OCI-M2 (cell line): ENCODE results near the gene ADPGK.
"Not testable (repeated sequence)": the region's sequence is repeated elsewhere in the genome, so short reads cannot be mapped to it uniquely, and the experiment has no call there.

Experiments
- DNase-seq: peaks from one replicate; lab custom pipeline; 2025; ENCODE audit not compliant: unreplicated experiment; lab: John Stamatoyannopoulos, UW

ADPGK gene

DNA sequence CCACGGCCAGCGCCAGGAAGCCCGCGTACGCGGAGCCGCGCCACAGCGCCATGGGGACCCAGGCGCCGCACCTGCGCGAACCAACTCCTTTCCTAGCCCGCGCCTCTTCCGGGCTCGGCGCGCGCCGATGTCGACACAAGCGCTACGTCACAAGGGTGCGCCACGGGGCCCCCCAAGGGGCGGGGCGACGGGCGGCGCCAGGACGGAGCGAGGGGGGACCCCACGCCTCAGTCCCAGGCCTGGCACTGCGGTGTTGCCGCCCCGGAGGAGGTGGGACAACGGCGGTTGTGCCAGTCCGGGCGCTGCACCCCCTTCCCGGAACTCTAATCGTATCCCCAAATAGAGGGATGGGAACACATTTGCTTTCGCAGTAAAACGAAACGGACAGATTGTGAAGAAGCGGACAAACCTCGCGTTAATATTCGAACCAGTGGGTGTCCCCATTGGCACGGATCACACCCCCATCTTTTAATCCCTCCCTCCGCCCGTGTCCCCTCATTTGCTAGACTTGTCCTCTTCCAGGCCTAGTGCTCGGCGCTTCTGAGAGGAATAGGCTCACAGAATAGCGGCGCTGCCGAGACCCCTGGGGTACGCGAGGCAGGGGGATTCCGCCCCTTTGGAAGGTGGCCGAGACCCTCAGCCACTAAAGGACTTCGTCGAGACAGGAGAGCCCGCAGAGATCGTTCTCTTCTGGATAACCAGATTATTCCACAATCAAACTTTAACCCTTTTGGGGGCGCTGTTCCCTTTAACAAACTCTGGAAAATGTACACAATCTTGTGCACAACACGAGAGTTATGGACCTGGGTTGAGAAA, at the start of gene ADPGK:
Gene ADPGK (minus strand): TSS at position 119 of the 816 bp plus-strand sequence. CDS start 67 bp downstream, at position 52.
- peak; percentile 68 for DNase-seq

GRCh38 chr15:72827226-72827625, 43.7 kb upstream of the ADPGK start:
- no peak for DNase-seq

GRCh38 chr15:72826611-72827010, 43.1 kb upstream of the ADPGK start:
- no peak for DNase-seq

DNA sequence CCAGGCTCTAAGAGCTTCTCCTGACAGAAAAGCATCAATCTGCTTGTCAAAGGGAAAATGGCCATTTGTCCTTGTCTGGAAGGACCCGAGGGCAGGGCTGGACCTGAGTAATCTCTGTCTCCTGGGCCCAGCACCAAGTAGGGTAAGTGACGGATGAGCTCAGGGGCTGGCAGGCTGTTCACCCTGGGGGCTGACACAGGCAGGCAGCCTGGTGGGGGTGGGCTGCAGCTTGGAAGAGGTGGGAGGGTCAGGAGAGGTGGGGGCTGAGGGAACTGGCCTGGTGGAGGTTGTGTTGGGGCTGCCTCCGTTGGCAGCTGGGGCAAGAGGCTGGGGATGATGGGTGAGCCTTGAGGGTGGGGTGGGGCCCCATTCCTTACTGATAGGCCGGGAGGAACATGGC, 42.3 kb upstream of the ADPGK start:
- DNase-seq, result no peak

GRCh38 chr15:72824781-72825180, 41.2 kb upstream of the ADPGK start:
- DNase-seq, result no peak

DNA sequence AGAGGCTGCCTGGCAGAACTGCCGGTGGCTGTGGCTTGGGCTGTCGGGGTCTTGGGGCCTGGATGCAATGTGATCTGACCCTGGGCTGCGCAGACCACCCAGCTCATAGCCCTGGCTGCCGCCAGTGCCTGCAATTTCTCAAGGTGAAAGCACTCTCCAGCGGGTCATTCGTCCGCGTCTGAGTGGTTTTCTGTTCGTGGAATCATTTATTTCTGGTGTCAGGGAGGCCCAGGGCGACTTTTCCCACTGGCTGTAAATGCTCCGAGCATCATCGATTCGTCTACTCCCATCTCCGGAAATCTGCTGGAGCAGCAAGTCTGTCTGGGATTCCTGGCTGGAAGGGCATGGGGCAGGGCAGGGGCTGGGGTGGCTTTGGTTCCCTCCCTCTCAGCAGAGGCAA, 40.6 kb upstream of the ADPGK start:
- no peak for DNase-seq

DNA sequence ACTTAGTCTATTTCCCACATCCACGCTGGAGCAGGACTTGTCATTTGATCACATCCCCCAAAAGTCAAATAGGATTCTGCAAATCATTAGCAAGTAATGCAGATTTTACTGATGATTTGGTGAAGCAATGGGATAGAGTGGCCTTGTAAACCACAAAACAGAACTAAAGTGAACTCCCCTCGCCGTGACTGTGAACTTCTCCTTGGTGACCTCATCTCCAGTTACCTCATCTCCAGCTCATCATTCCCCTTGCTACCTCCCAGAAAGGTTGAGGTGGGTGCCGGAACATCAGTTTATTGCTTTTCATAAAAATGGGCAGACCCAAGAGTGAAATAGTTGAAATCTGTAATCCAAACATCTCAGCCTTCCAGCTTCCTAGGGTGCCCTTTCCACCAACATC, 36.7 kb upstream of the ADPGK start:
- no peak for DNase-seq

DNA sequence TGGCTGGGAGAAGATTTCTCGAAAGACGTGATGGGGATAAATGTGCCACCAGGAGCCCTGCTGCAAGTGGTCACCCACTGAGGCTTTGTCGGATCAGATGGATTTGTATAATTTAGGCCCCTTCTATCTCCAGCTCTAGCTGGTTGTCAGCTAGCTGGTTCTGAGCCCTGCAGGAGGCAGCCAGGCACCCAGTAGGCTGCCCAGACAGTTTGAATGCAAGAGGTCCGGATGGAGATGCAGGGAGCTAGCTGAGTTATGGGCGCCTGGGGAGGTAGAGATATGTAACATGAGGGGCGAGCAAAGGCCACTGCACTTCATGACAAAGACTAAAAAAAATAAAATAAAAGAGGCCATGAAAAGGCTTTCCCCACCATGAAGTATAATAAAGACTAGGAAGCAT, 35.1 kb upstream of the ADPGK start:
- DNase-seq, result no peak

DNA sequence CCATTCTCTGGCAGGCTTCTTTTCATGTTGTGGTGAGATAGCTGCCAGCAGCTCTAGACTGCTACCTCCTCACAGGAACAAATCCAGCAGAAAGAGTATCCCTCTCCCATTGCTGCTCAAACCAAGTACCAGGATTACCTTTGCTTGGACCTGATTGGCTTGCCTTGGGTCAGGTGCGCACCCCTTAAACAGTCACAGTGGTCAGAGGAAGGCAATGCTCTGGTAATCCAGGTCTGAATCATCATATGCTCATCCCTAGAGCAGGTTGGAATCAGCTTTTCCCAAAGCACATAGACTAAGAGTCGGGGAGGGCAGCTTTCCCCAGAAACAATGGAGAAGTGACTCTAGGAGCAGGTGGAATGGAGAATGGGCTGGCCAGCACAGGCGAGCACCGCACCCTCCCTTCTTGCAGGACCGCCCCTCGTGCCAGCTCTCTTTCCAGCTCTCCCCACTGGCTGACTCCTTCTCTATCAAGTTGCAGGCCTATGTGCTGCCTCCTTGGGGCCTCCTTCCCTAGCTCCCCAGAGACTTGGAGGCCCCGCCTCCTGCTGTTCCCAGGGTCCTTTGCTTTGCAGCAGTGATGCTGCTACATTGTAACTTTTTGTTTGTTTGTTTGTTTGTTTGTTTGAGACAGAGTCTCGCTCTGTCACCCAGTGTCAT, 29.9 kb upstream of the ADPGK start:
- no peak for DNase-seq

GRCh38 chr15:72809329-72809728, 25.8 kb upstream of the ADPGK start:
- no peak for DNase-seq

DNA sequence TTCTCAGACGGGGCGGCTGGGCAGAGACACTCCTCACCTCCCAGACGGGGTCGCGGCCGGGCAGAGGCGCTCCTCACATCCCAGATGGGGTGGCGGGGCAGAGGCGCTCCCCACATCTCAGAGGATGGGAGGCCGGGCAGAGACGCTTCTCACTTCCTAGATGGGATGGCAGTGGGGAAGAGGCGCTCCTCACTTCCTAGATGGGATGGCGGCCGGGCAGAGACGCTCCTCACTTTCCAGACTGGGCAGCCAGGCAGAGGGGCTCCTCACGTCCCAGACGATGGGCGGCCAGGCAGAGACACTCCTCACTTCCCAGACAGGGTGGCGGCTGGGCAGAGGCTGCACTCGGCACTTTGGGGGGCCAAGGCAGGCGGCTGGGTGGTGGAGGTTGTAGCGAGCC, 23.8 kb upstream of the ADPGK start:
- not testable (repeated sequence) for DNase-seq

DNA sequence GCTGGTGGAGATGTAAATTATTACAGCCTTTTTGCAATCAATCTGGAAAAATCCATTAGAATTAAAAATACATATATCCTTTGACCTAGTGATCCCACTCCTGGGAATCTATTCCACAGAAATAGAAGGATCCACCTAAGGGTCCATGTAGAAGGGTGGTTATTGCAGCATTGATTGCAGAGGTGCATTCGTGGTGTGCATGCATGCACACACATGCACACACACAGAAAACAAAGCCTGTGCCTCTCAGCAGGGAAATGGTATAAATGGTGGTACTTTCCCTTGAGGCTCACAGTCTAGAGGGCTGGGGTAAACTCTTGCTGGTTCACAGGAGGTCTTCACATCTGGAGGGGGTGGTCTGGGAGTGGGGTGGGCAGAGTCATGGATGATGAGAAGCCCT, 19.4 kb upstream of the ADPGK start:
- DNase-seq, result no peak

DNA sequence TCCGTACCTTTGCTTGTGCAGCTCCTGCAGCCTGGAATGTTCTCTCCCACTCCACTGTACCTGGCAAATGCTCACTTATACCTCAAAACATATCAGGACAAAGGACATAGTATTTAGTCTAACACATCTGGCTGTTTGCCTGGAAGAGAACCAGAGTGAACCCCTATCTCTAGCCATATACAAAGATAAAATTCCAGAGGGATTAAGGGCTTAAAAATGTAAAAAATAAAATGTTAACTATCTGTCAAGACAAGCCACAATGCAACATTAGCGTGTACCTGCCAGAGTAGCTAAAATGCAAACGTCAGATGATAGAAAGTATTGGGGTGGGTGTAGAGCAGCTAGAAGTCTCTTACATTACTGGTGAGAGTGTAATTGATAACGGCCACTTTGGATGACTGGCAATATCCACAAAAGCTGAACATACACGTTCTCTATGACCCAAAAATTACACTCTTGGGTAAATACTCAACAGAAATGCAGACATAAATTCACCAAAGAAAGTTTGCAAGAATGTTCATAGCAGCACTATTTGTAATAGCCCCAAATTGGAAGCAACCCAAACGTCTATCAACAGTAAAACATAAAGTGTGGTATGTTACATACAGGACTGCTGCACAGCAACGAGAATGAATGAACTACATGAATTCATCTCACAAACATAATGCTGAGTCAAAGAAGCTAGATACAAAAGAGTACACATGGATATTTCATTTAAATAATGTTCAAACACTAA, 18.2 kb upstream of the ADPGK start:
- DNase-seq, result no peak

DNA sequence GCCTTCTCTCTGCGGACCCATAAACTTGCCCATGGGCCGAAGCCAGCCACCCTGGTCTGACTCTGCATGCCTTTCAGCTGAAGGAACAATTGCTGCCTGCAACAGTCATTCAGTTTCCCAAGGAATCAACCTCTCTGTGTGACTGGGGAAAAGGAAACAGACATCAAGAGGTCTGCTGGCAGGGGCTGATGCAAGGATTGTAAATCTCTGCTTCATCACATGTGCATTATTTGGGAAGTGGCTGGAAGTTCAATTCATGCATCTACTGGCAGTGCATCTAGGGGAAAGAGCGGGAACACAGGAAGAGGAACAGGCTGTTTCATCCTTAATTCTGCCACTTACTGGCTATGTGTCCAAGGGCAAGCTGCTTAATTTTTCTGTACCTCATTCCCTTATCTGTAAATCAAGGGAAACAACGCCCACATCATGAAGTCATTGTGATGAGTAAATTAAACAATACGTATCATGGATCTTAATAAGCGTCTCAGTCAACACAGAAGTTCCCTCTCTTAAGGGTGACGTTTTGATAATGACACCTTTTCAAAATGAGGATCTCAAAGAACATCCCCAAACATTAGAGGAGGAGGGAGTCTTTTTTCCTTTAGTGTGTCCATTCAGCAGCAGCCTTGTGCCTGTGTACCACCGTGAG, 17.4 kb upstream of the ADPGK start:
- no peak for DNase-seq

DNA sequence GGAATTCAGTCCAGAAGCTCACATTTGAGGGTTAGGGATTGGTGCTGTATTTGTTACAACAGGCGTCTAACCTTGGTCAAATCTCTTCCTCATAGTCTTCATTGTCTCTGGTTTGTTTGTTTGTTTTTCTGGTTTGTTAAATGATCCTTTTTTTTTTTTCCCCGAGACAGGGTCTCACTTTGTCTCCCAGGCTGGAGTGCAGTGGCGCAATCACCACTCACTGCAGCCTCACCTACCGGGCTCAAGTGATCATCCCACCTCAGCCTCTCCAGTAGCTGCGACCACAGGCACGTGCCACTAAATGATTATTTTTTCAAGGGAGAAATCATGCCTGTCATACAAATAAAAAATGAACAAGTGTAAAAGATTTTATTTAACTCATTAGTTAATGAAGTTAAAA, 14.3 kb upstream of the ADPGK start:
- no peak for DNase-seq

DNA sequence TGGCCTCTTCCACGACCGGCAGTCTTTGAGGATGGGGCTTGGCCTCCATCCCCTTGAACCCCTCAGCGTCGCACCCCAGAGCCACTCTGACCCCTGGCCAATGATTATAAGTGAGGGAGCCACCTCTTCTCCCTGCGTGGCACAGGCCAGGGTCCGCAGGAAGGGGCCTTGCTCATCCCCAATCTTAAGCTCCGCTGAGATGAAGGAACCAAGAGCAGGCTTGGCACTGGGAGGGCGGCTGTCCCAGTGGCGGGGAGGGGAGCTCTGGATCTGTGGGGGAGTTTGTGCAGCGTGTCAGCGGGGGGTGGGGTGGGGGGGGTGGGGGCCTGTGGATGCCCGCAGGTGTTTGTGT, 13.8 kb upstream of the ADPGK start:
- DNase-seq, result no peak

DNA sequence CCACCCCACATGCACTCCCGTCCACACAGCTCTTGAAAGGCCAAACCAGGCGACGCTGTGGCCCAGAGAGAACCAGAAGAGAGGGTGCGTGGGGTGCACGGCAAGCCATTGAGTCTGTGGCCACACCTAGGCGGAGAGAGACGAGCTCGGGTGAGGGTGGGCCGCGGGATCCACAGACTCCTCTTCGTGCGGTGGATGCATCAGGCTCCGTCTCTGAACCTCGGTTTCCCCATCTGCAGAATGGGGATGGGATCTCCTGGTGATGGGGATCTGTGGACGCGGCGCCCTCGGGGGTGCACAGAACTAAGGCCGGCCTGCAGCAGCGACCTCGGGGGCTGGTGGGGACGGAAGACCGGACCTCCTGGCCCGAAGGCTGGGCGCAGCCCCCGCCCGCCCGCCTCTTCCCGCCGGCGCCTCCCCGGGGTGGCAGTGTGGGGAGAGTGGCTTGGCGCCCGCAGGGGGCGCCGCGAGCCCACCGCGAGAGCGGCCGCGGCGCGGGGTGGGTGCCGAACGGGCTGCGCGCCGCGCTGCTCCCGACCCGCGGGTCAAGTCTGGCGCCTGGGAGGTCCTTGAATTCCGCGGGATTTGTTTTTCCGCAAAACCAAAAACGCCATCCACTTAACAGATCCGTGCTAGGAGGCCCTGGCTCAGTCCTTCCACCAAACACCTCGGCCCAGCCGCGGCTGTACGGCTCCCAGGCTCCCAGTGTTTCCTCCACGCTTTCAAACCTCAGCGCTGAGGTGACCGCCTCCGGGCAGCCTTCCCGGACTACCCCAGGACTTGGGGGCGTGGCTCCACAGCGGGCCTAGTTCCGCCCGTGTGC, 13.2 kb upstream of the ADPGK start:
- no peak for DNase-seq

DNA sequence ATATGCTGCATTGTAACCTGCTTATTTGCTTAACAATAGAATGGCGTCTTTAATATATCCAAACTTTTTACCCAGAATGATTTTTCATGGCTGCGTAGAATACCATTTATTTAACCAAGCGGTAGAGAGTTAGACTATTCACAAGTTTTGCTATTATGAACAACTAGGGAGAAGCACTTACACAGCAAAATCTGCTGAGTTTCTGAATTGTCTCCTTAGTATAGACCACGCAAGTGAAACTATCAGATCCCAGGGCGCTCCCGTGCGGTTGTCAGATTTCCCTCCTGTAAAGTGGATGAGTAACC, 12.6 kb upstream of the ADPGK start:
- no peak for DNase-seq

DNA sequence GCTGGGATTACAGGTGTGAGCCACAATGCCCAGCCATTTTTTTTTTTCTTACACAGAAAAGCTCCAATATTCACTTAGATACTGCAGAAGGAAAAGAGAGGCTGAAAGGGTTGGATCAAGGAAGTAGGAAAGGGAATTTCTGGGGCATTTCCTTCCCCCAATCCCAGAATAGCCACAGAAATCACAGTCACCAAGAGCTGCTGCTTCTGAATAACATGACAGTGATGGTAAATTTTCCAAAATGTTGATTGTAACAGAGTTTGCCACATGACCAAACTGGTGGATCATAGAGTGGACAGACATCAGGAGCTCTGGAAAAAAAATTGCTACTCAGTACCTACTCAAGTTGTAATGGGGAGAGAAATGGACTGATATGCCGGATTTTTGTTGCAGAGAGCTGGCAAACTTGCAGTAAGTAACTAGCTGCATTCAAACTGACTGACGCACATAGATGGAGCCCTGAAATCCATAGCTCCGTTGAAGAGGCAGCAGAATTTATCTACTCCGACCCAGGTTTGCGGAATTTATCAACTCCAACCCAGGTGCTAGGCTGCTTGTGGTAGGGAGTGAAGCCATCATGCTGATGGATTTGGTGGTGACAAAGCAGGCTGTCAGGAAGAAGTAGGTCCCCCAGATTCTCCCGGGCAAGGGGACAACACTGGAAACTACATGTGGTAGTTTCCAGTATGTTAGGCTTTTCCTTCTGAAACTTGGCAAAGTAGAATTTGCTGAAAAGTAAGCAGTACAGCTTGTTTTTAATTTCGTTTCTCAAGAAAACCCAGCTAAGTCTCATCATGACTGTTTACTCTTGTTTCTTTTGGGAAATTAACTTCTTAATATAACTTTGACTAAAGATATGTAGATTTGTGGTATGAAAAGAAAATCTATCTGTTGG, 10.5 kb upstream of the ADPGK start:
- no peak for DNase-seq

GRCh38 chr15:72792431-72792830, 8.9 kb upstream of the ADPGK start:
- DNase-seq, result no peak
